Activated CD4-positive, alpha-beta T cell treated with anti-CD3 and anti-CD28 coated beads, Interleukin-2, Interleukin-6, amounts not matched to agents 100 ng/mL and 50 ng/mL, durations not matched to agents 16 hours and 8 hours (primary cell): Measurements from ENCODE around the gene WWC1.
"Not testable (repeated sequence)": the region's sequence is repeated elsewhere in the genome, so short reads cannot be mapped to it uniquely, and the experiment has no call there.

Source experiments
- DNase-seq: peaks from one replicate; pipeline ENCODE4 v3.0.0-alpha.2; 2020

The WWC1 gene

GRCh38 chr5:168415971-168416370 lies 124.5 kb downstream of the WWC1 start:
- DNase-seq: no peak

GRCh38 chr5:168417731-168418429 lies 126.4 kb downstream of the WWC1 start:
- DNase-seq: no peak

DNA sequence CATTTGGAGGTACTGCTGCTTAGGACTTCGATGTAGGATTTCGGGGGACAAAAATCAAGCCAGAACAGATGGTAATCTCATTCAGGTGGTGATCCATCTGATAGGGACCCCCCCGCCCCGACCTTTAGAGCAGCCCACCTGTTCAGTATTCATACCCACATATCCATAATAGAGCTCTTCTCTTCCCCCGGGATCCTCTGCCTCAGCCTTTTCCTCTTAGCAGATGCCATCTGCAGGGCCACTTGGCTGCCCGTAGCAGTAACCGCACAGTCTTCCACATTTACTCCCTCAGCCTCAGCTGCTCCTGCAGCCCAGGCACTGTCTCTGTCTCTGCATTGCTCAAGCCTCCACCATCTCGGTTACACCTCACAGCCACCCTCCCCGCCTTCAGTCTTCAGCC lies 129.0 kb downstream of the WWC1 start:
- no peak for DNase-seq

DNA sequence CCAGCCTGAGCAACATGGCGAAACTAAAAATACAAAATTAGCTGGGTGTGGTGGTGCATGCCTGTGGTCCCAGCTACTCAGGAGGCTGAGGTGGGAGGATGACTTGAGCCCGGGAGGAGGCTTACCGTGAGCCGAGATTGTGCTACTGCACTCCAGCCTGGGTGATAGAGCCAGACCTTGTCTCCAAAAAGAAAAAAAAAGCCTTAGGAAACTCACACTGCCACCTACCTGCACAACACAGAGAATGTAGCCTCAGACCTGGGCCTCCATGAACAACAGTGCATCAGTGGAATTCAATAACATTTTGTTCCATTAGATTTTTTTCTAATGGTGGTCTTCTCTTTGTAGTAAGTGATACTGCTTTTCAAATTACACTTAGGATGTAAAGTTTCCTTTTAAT lies 131.0 kb downstream of the WWC1 start:
- DNase-seq: no peak

- no peak for DNase-seq
Observed at GRCh38 chr5:168423478-168423877, 132.0 kb downstream of the WWC1 start.

GRCh38 chr5:168423971-168424370 lies 132.5 kb downstream of the WWC1 start:
- DNase-seq: no peak

- no peak for DNase-seq
Observed at GRCh38 chr5:168424594-168425323, 133.3 kb downstream of the WWC1 start.

GRCh38 chr5:168426007-168426863 lies 134.8 kb downstream of the WWC1 start:
- DNase-seq: no peak

DNA sequence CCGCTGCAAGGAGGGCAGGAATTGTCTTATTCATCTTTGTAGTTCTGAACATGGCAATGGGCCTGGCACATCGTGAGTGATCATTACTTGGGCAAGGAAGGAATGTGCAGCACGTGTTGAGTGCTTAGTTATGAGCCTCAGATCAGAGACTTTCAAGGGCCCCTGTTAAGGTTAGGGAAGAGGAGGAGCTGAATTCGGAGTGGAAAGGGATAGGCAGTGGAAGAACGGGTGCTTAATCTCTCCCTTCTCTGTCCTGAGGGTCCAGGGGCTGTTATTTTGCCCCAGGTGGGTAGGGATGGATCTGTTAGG lies 135.4 kb downstream of the WWC1 start:
- DNase-seq: no peak

DNA sequence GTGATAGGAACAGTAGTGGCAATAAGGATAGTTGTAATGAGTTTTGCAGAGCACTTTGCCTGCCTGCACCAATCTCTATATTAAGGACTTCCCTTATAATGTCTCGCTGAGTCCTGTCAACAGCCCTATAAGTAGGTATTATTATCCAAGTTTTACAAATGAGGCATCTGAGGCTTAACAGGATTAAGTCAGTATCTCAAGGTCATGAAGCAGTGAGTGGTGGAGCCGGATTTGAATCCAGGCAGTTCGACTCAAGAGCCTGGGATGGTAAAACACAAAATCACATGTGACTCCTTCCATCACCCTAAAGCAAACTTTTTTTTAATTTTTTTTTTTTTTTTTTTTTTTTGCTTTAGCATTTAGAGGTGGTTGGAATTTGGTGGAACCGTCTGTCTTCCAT lies 135.8 kb downstream of the WWC1 start:
- DNase-seq: no peak

- no peak for DNase-seq
Observed at GRCh38 chr5:168428552-168428951, 137.1 kb downstream of the WWC1 start.

DNA sequence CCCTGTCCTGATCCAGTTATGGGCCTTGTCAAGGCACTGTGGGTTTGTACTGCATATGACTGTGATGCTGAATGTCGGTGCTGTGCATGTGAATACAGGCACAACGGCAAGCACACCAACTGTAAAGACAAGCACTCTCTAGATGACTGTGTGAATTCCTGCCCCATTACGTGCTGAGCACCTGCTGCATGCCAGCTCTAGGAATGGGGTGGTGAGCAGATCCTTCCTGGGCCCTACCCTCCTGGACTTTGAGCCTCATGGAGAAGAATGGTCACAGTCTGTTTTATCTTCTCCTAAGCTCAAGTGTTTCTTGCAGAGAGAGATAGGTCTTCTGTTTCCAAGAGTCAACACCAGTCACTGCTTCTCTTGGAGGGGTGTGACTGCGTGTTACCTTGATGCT lies 138.9 kb downstream of the WWC1 start:
- DNase-seq: no peak

- no peak for DNase-seq
Observed at GRCh38 chr5:168432903-168433302, 141.5 kb downstream of the WWC1 start.

- DNase-seq: no peak
Observed at GRCh38 chr5:168434001-168434400, 142.6 kb downstream of the WWC1 start.

- no peak for DNase-seq
Observed at GRCh38 chr5:168434746-168435321, 143.4 kb downstream of the WWC1 start.

DNA sequence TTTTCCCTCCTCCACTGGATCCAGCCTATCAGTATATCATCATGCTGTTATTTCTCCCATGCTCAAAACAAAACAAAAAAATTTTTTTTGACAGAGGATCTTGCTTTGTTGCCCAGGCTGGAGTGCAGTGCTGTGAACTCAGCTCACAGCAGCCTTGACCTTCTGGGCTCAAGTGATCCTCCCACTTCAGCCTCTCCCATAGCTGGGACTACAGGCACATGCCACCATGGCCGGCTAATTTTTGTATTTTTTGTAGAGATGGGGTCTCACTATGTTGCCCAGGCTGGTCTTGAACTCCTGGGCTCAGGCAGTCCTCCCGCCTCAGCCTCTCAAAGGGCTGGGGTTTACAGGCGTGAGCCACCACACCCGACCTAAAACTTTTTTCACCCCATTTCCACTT lies 143.9 kb downstream of the WWC1 start:
- not testable (repeated sequence) for DNase-seq

DNA sequence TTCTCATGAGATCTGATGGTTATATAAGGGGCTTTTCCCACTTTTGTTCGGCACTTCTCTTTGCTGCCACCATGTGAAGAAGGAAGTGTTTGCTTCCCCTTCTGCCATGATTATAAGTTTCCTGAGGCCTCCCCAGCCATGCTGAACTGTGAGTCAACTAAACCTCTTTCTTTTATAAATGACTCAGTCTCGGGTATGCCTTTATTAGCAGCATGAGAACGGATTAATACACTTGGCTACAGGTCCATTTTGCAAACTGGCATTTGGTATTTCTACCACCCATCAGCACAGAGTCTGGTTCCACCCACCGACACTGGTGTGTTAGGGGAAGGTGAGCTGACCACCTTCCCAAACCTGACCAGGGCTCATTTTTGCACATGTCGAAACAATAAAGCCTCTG lies 146.9 kb downstream of the WWC1 start:
- no peak for DNase-seq

DNA sequence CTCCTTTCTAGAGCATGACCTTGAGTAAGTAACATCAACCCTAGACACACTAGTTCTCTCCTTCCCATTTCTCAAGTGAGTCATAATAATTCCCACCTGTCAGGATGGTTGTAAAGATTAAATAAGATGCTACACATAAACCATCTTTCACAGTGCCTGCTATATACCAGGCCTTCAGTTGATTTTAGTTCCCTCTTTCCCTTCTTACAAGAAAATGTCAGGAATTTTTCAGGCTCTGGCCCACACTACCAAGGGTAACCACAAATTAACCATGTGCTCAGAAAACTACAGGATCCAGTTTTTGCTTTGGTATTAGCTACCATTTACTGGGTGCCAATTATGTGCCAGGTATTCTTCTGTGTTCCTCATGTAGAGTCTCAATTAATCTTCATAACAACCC lies 152.1 kb downstream of the WWC1 start:
- no peak for DNase-seq

DNA sequence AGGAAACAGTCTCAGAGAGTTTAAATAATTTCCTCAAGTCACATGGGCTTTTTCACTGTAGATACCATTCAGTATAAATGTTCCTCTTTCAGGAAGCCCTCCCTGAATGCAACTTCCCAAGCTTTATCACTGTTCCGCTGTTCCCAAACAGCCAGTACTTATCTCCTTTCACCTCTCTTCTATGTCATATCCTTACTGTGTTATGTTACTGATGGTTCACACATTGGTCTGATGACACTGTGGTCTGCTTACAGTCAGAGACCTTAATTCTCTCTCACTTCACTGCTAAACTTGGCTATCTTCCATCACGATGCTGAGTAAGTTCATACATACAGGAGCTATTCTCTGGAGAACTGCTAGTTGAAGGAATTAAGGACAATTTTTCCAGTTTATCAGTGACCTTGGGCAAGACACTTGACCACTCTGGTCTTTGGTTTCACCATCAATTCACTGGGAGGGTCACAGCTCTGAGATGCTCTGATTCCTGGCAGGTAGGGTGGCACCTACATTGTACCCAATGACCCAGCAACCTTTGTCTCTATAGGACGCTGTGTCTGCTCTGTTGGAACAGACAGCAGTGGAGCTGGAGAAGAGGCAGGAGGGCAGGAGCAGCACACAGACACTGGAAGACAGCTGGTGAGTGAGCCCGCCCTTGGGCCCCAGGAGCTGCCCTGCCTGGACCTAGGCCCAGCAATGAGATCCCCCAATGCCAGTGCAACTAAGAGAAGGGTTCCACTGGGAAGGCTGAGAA lies 152.7 kb downstream of the WWC1 start:
- DNase-seq: no peak

DNA sequence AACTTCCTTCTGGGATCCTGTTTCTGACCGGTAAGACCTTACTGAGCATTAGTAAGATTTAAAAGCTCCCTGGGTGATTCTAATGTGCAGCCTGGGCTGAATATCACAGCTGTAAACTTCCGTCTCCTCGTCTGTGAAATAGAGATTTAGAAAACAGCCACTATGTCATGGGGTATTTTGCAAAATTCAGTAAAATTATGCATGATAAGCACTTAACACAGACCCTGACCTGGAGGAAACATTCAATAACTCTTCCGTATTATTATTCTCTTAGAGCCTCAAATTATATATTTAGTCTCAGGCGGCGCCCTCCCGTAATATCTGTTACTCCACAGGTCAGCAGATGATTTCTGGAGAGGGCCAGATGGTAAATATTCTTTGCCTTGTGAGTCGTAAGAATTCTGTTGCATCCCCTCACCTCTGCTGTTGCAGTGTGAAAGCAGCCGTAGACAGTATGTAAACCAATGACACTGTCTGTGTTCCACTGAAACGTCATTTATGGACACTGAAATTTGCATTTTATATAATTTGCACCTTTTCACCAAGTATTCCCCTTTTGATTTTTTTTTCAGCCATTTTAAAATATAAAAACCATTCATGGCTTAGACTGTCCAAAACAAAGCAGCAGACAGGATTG lies 155.7 kb downstream of the WWC1 start:
- DNase-seq: no peak

DNA sequence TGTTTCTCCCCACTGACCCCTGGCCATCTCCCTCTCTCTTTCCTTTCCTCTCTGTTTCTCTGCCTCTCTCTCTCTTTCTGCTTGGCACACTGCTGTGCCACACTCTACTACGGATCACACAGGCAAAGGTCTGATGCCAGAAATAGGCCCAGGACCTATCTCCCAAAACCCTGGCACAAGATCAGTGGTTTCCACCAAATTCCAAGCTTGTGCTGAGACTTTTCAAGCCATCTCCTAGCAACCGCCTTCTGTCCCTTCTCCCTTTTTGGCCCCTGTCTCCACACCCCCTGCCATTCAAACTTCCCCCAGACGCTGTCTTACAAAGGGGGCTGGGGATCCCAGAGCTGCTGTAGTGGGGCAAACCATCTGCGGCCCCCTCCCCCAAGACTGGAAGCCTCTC lies 156.4 kb downstream of the WWC1 start:
- no peak for DNase-seq

DNA sequence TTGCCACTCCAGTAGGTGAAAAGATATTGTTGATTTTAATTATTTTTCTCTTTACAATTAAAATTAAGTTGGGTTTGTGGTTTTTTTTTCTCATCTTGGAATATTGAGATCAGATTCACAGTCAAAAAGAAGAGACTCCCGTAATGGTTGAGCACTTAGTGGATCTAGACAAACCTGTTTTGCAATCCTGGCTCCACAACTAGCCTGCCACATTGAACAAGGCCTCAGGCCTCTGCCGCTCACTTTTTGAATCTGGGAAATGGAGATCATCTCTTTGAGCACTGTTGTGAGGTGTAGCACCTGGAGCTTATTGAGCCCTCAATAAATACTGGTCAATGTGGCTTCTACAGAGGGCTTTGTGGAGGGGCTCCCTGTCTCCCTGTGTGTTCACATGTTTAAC lies 157.7 kb downstream of the WWC1 start:
- no peak for DNase-seq
